Mesenchymal stem cell (in vitro differentiated cells and primary cell): ENCODE results near the gene USP47.

ENCODE experiments used
- DNase-seq: peaks from one replicate; pipeline ENCODE4 v3.0.0-alpha.2; 2013
- H2AFZ ChIP-seq: one replicate; pipeline ENCODE4 v1.6.1; 2013; ENCODE audit warnings: low read depth, mild to moderate bottlenecking, control low read depth, inconsistent platforms, low read length, moderate library complexity
- H2AK5ac ChIP-seq: 2 replicates; pipeline ENCODE4 v1.6.1; 2013; ENCODE audit warnings: low read length, moderate library complexity, mild to moderate bottlenecking, inconsistent platforms; ENCODE audit not compliant: severe bottlenecking
- H2BK120ac ChIP-seq: one replicate; pipeline ENCODE4 v1.6.1; 2013; ENCODE audit warnings: low read depth, mild to moderate bottlenecking, inconsistent platforms, low read length, moderate library complexity
- H2BK12ac ChIP-seq, 2 experiments: one replicate each; pipeline ENCODE4 v1.6.1; 2013; ENCODE audit warnings: inconsistent platforms in 2 of 2, low read length in 2 of 2, mild to moderate bottlenecking in 2 of 2, moderate library complexity in 2 of 2, control low read depth in 1 of 2
- H2BK15ac ChIP-seq: one replicate; pipeline ENCODE4 v1.6.1; 2013; ENCODE audit warnings: mild to moderate bottlenecking, low read depth, inconsistent platforms; ENCODE audit not compliant: poor library complexity, severe bottlenecking
- H2BK5ac ChIP-seq: 2 replicates; pipeline ENCODE4 v1.6.1; 2013; ENCODE audit warnings: low read depth, mild to moderate bottlenecking, low read length, control low read depth, inconsistent platforms; ENCODE audit not compliant: poor library complexity, severe bottlenecking
- H3K14ac ChIP-seq, 2 experiments: one replicate each; pipeline ENCODE4 v1.6.1; 2013; ENCODE audit warnings: inconsistent platforms in 2 of 2, low read length in 2 of 2, control low read depth in 1 of 2, mild to moderate bottlenecking in 1 of 2, moderate library complexity in 1 of 2
- H3K18ac ChIP-seq, 2 experiments: one replicate each; pipeline ENCODE4 v1.6.1; 2013; ENCODE audit warnings: inconsistent platforms in 2 of 2, low read length in 2 of 2, control low read depth in 1 of 2, low read depth in 1 of 2, mild to moderate bottlenecking in 1 of 2
- H3K23ac ChIP-seq, 2 experiments: one replicate each; pipeline ENCODE4 v1.6.1; 2013; ENCODE audit warnings: inconsistent platforms in 2 of 2, low read length in 2 of 2, mild to moderate bottlenecking in 2 of 2, moderate library complexity in 2 of 2, control low read depth in 1 of 2
- H3K27ac ChIP-seq: 2 replicates; pipeline ENCODE4 v1.5.1; 2013; ENCODE audit warnings: mild to moderate bottlenecking, moderate library complexity, low read length, control low read depth, inconsistent platforms; ENCODE audit not compliant: poor library complexity, severe bottlenecking
- H3K27me3 ChIP-seq, 2 experiments: 2 replicates each; pipeline versions ENCODE4 v1.6.1 to v1.7.0; 2013; ENCODE audit warnings: low read length in 2 of 2, mild to moderate bottlenecking in 2 of 2, moderate library complexity in 2 of 2, control low read depth in 1 of 2, inconsistent platforms in 1 of 2; ENCODE audit not compliant: control insufficient read depth in 1 of 2, insufficient read depth in 1 of 2
- H3K36me3 ChIP-seq, 2 experiments: 2 replicates each; pipeline versions ENCODE4 v1.6.1 to v1.7.0; 2013; ENCODE audit warnings: low read length in 2 of 2, control low read depth in 1 of 2, inconsistent platforms in 1 of 2, low read depth in 1 of 2, mild to moderate bottlenecking in 1 of 2; ENCODE audit not compliant: insufficient read depth in 2 of 2, control insufficient read depth in 1 of 2
- H3K4ac ChIP-seq, 2 experiments: one replicate each; pipeline ENCODE4 v1.6.1; 2013; ENCODE audit warnings: inconsistent platforms in 2 of 2, low read length in 2 of 2, mild to moderate bottlenecking in 2 of 2, moderate library complexity in 2 of 2, control low read depth in 1 of 2, low read depth in 1 of 2
- H3K4me1 ChIP-seq: 2 replicates; pipeline ENCODE4 v1.6.1; 2013; ENCODE audit warnings: low read depth, low read length, control low read depth; ENCODE audit not compliant: control insufficient read depth, insufficient read depth
- H3K4me2 ChIP-seq: 2 replicates; pipeline ENCODE4 v1.6.1; 2013; ENCODE audit warnings: low read length, mild to moderate bottlenecking, inconsistent platforms; ENCODE audit not compliant: poor library complexity, severe bottlenecking
- H3K4me3 ChIP-seq, 2 experiments: 2 replicates each; pipeline versions ENCODE4 v1.5.1 to v1.7.0; 2013; ENCODE audit warnings: low read length in 2 of 2, mild to moderate bottlenecking in 2 of 2, control low read depth in 1 of 2, low read depth in 1 of 2; ENCODE audit not compliant: insufficient read depth in 1 of 2
- H3K79me1 ChIP-seq: replicated peaks from 2 replicates; pipeline ENCODE4 v1.6.1; 2013; ENCODE audit warnings: mild to moderate bottlenecking, control low read depth, low read length, inconsistent platforms; ENCODE audit not compliant: poor library complexity, severe bottlenecking
- H3K9ac ChIP-seq: 2 replicates; pipeline ENCODE4 v1.7.0; 2013; ENCODE audit warnings: mild to moderate bottlenecking, low read length, moderate library complexity
- H3K9me3 ChIP-seq: 2 replicates; pipeline ENCODE4 v1.7.0; 2013; ENCODE audit warnings: mild to moderate bottlenecking, low read length; ENCODE audit not compliant: control insufficient read depth
- H4K8ac ChIP-seq: one replicate; pipeline ENCODE4 v1.6.1; 2013; ENCODE audit warnings: inconsistent platforms, mild to moderate bottlenecking, low read length, moderate library complexity
- H4K91ac ChIP-seq: one replicate; pipeline ENCODE4 v1.6.1; 2013; ENCODE audit warnings: mild to moderate bottlenecking, low read length, inconsistent platforms
- WGBS: methylation state at CpG from one replicate; pipeline ENCODE4 v1.1.7; 2013; ENCODE audit warnings: mixed read lengths; 5-methylcytosine and 5-hydroxymethylcytosine counted together

Gene USP47

DNA sequence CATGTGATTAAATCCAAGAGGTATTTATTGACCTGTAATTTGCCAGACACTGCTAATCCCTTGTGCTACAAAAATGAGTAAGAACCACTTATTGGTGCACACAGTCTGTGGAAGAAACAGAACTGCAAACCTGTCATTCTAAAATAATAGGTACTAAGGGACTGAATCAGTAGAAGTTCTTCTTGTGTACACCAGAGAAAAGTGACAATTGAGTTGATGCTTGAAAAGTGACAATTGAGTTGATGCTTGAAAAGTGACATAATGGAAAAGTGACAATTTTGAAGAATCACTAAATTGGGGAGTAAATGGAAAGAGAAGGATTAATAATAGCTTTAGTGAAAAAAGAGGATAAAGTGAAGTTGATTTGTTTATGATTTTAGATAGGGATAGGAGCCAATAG, 110.3 kb downstream of the USP47 start:
- no peak overlapping the region for H2BK5ac ChIP-seq
- H4K91ac ChIP-seq = no peak overlapping the region
- no peak overlapping the region for H3K4me2 ChIP-seq
- H4K8ac ChIP-seq = no peak overlapping the region
- no peak overlapping the region for H3K18ac ChIP-seq
- no peak overlapping the region for H3K14ac ChIP-seq
- no peak overlapping the region for H2AK5ac ChIP-seq
- DNase-seq = no peak
- no peak overlapping the region for H3K4ac ChIP-seq
- no peak overlapping the region for H3K9ac ChIP-seq
- no peak overlapping the region for H3K4me3 ChIP-seq
- no peak overlapping the region for H2AFZ ChIP-seq
- peaks cover 8 to 97% of the 10 kb centered on the region in 2 experiments for H3K36me3 ChIP-seq
- no peak overlapping the region for H3K27ac ChIP-seq
- H2BK12ac ChIP-seq = no peak overlapping the region
- no peaks in the 10 kb centered on the region for H3K27me3 ChIP-seq
- H3K23ac ChIP-seq = no peak overlapping the region
- no peak overlapping the region for H2BK120ac ChIP-seq
- H2BK15ac ChIP-seq = no peak overlapping the region
- H3K4me1 ChIP-seq = no peaks in the 10 kb centered on the region
- H3K79me1 ChIP-seq = peaks cover 7% of the 10 kb centered on the region
- no peaks in the 10 kb centered on the region for H3K9me3 ChIP-seq

DNA sequence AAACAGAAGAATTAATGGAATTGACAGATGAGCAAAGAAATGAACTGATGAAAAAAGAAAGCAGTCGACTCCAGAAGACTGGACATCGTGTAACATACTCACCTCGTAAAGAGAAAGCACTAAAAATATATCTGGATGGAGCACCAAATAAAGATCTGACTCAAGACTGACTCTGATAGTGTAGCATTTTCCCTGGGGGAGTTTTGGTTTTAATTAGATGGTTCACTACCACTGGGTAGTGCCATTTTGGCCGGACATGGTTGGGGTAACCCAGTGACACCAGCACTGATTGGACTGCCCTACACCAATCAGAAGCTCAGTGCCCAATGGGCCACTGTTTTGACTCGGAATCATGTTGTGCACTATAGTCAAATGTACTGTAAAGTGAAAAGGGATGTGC, 114.2 kb downstream of the USP47 start:
- H2BK5ac ChIP-seq = no peak overlapping the region
- no peak overlapping the region for H3K4me3 ChIP-seq
- H2BK12ac ChIP-seq = no peak overlapping the region
- DNase-seq = no peak
- no peak overlapping the region for H3K23ac ChIP-seq
- no peak overlapping the region for H3K14ac ChIP-seq
- no peak overlapping the region for H2BK15ac ChIP-seq
- H3K4me2 ChIP-seq = no peak overlapping the region
- H3K27ac ChIP-seq = no peak overlapping the region
- H3K4ac ChIP-seq = no peak overlapping the region
- H3K9me3 ChIP-seq = no peaks in the 10 kb centered on the region
- peaks cover 6% of the 10 kb centered on the region for H3K79me1 ChIP-seq
- H4K8ac ChIP-seq = no peak overlapping the region
- 94% methylated on average over 4 of the region's 5 CpGs for WGBS
- H2BK120ac ChIP-seq = no peak overlapping the region
- H3K36me3 ChIP-seq = peaks cover 18 to 87% of the 10 kb centered on the region in 2 experiments
- no peak overlapping the region for H3K18ac ChIP-seq
- no peak overlapping the region for H2AFZ ChIP-seq
- no peaks in the 10 kb centered on the region for H3K4me1 ChIP-seq
- no peaks in the 10 kb centered on the region for H3K27me3 ChIP-seq
- no peak overlapping the region for H4K91ac ChIP-seq
- no peak overlapping the region for H2AK5ac ChIP-seq
- H3K9ac ChIP-seq = no peak overlapping the region

DNA sequence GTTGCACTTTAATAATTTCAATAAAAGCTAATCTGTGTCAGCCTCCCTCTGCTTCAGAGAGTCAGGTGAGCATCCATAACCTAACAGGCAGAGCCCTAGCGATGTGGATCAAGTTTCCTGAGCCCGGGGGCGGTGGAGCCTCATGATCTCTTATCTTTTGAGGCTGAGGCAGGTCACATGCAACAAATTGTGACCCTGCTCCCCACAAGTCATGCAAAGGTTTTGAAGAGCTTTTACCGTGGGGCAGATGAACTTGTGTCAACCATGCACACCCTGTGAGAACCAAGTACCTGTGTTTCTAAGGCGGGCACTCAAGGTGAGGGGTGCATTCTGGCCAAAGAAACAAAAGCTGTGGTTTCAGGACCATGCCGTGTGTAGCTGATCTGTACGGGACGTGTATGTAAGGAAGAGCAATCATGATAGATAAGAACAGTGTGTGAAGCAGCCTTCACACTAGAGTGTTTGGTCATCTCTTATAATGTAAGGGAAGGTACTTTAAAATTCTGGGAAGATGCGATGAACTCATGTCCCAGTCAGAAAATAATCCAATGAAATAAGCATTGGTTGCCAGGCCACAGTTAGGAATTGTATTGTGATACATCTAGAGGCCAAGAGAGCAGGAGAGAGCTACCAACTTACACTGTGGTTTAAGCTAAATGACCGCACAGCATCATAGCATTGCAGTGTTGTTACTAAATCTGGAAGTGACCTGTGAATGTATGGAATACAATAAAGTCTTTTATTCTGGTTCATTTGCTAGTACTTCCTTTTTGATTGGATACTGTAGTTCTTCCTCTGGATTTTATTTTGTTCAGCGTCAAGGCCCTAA, 116.8 kb downstream of the USP47 start:
- Histone ChIP-seq H3K4me3 (no peak overlapping the region), H2BK12ac (peak overlapping the region in 1 of 2 experiments; percentile 24), H4K8ac (no peak overlapping the region), H3K4ac (no peak overlapping the region), H3K23ac (no peak overlapping the region), H3K14ac (no peak overlapping the region), H3K18ac (no peak overlapping the region), H3K9me3 (no peaks in the 10 kb centered on the region), H2AFZ (no peak overlapping the region), H3K27me3 (no peaks in the 10 kb centered on the region), H2BK15ac (no peak overlapping the region), H3K27ac (no peak overlapping the region), H3K79me1 (peaks cover 6% of the 10 kb centered on the region), H2BK120ac (no peak overlapping the region), H2BK5ac (no peak overlapping the region), H3K9ac (no peak overlapping the region), H3K4me2 (no peak overlapping the region), H3K4me1 (no peaks in the 10 kb centered on the region), H4K91ac (no peak overlapping the region), H3K36me3 (peaks cover 29 to 66% of the 10 kb centered on the region in 2 experiments), H2AK5ac (no peak overlapping the region)
- DNase-seq = no peak
- 96% methylated on average over 11 of the region's 11 CpGs for WGBS

DNA sequence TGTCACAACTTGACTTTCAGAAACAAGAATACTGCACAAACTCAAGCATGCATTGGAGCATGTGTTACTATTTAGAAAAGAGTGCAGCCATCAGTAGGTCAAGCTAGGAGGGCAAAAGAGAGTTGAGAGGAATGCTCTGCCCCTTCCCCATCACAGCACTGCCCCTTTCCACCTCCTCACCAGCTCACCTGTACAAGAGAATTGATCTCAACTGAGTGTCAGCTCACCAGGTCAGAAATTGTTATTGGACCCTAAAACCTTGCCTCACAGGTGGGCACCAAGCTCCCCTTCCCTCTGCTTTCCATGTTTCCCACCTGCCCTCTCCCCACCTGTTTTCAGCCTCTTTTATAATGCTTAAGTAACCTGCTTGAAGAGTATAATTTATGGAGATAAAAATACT, 117.8 kb downstream of the USP47 start:
- peaks cover 34 to 63% of the 10 kb centered on the region in 2 experiments for H3K36me3 ChIP-seq
- no peak overlapping the region for H3K9ac ChIP-seq
- no peak overlapping the region for H2BK12ac ChIP-seq
- no peak overlapping the region for H2BK5ac ChIP-seq
- H3K27me3 ChIP-seq = no peaks in the 10 kb centered on the region
- no peak overlapping the region for H3K4ac ChIP-seq
- no peak overlapping the region for H2BK120ac ChIP-seq
- no peak overlapping the region for H2AK5ac ChIP-seq
- H3K27ac ChIP-seq = no peak overlapping the region
- H4K91ac ChIP-seq = no peak overlapping the region
- H4K8ac ChIP-seq = no peak overlapping the region
- peaks cover 6% of the 10 kb centered on the region for H3K79me1 ChIP-seq
- H3K9me3 ChIP-seq = no peaks in the 10 kb centered on the region
- H2AFZ ChIP-seq = no peak overlapping the region
- no peak overlapping the region for H2BK15ac ChIP-seq
- no peak overlapping the region for H3K4me3 ChIP-seq
- no peaks in the 10 kb centered on the region for H3K4me1 ChIP-seq
- H3K23ac ChIP-seq = no peak overlapping the region
- H3K4me2 ChIP-seq = no peak overlapping the region
- H3K14ac ChIP-seq = no peak overlapping the region
- no peak for DNase-seq
- H3K18ac ChIP-seq = no peak overlapping the region
